ENCODE data around the gene INTS11.

Gene INTS11

DNA sequence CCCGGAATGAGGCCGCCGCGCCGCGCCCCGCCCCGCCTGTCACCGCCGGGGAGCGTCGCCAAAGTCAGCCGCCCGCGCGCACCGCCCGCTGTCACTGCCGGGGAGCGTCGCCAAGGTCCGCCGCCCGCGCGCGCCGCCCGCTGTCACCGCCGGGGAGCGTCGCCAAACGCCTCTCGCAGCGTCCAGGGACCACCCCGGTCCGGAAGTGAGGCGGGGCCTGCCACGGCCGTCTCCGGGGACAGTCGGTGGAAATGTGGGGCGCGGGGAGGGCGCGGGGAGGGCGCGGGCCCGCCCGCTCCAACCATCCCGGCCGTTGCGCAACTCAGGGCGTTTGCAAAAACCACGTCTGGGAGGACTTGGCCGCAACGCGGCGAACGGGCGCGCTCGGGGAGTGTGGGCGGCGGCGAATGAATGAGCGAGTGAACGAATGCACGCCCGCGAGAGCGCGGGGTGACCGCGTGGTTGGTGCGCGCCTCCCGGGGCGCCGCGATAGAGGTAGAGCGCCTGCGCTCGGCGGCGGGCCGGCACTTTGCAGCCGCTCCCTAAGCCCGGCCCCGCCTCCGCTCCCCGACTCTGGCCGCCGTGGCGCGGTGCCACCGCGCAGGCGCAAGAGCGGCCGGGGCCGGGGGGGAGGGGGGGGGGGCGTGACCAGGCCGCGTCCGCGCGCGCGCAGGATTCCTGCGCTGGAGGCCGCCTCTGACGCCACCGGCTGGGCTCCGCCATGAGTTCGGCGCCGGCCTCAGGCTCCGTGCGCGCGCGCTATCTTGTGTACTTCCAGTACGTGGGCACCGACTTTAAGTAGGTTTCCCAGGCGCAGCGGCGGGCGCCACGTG lies 16.3 kb downstream of the INTS11 start, which contains the start of the genes ACAP3 and PUSL1 (continued):
- TF ChIP-seq, protein P1, sequence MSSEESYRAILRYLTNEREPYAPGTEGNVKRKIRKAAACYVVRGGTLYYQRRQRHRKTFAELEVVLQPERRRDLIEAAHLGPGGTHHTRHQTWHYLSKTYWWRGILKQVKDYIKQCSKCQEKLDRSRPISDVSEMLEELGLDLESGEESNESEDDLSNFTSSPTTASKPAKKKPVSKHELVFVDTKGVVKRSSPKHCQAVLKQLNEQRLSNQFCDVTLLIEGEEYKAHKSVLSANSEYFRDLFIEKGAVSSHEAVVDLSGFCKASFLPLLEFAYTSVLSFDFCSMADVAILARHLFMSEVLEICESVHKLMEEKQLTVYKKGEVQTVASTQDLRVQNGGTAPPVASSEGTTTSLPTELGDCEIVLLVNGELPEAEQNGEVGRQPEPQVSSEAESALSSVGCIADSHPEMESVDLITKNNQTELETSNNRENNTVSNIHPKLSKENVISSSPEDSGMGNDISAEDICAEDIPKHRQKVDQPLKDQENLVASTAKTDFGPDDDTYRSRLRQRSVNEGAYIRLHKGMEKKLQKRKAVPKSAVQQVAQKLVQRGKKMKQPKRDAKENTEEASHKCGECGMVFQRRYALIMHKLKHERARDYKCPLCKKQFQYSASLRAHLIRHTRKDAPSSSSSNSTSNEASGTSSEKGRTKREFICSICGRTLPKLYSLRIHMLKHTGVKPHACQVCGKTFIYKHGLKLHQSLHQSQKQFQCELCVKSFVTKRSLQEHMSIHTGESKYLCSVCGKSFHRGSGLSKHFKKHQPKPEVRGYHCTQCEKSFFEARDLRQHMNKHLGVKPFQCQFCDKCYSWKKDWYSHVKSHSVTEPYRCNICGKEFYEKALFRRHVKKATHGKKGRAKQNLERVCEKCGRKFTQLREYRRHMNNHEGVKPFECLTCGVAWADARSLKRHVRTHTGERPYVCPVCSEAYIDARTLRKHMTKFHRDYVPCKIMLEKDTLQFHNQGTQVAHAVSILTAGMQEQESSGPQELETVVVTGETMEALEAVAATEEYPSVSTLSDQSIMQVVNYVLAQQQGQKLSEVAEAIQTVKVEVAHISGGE (tag by site-specific recombination; conservative IDR thresholded peaks at IDR 0.05; ENCODE audit: low read depth), result peak; percentile 61; the same call in 1 of the 2 replicates
- no peak; the same call in 1 of the 2 replicates for TF ChIP-seq WT1 (tag by site-specific recombination; IDR thresholded peaks at IDR 0.05)
- peak; percentile 76 for TF ChIP-seq SP3 (tag by site-specific recombination; IDR thresholded peaks at IDR 0.05)
- peak; percentile 78; the same call in 1 of the 2 replicates for TF ChIP-seq ZIC2 (tag by site-specific recombination; IDR thresholded peaks at IDR 0.05)
- TF ChIP-seq KLF8 (tag by site-specific recombination; IDR thresholded peaks at IDR 0.05), result peak; percentile 98
- TF ChIP-seq ZNF341 (tag by site-specific recombination; IDR thresholded peaks at IDR 0.05; ENCODE audit: low read depth), result 0 out of 2 replicates have a peak, but pooled peaks have one; percentile 23
- TF ChIP-seq, protein P2, sequence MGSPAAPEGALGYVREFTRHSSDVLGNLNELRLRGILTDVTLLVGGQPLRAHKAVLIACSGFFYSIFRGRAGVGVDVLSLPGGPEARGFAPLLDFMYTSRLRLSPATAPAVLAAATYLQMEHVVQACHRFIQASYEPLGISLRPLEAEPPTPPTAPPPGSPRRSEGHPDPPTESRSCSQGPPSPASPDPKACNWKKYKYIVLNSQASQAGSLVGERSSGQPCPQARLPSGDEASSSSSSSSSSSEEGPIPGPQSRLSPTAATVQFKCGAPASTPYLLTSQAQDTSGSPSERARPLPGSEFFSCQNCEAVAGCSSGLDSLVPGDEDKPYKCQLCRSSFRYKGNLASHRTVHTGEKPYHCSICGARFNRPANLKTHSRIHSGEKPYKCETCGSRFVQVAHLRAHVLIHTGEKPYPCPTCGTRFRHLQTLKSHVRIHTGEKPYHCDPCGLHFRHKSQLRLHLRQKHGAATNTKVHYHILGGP (tag by site-specific recombination; IDR thresholded peaks at IDR 0.05), result no peak
- TF ChIP-seq, protein P3, sequence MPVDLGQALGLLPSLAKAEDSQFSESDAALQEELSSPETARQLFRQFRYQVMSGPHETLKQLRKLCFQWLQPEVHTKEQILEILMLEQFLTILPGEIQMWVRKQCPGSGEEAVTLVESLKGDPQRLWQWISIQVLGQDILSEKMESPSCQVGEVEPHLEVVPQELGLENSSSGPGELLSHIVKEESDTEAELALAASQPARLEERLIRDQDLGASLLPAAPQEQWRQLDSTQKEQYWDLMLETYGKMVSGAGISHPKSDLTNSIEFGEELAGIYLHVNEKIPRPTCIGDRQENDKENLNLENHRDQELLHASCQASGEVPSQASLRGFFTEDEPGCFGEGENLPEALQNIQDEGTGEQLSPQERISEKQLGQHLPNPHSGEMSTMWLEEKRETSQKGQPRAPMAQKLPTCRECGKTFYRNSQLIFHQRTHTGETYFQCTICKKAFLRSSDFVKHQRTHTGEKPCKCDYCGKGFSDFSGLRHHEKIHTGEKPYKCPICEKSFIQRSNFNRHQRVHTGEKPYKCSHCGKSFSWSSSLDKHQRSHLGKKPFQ (tag by site-specific recombination; IDR thresholded peaks at IDR 0.05), result no peak
- peak; percentile 94 for TF ChIP-seq KLF1 (tag by site-specific recombination; IDR thresholded peaks at IDR 0.05)
- TF ChIP-seq SETDB1 (IDR thresholded peaks at IDR 0.05; ENCODE audit: insufficient read length, low read length), result no peak
- 0 out of 2 replicates have a peak, but pooled peaks have one; percentile 16 for TF ChIP-seq ZNF10 (tag by site-specific recombination; IDR thresholded peaks at IDR 0.05)
- TF ChIP-seq GLIS2 (tag by site-specific recombination; IDR thresholded peaks at IDR 0.05), result peak; percentile 98
- peak; percentile 82; the same call in 1 of the 2 replicates for TF ChIP-seq ZSCAN16 (tag by site-specific recombination; IDR thresholded peaks at IDR 0.05)
- TF ChIP-seq, protein P4, sequence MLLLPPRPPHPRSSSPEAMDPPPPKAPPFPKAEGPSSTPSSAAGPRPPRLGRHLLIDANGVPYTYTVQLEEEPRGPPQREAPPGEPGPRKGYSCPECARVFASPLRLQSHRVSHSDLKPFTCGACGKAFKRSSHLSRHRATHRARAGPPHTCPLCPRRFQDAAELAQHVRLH (tag by site-specific recombination; IDR thresholded peaks at IDR 0.05), result peak; percentile 67; the same call in 1 of the 2 replicates
- peak; percentile 96 for TF ChIP-seq ZNF423 (tag by site-specific recombination; IDR thresholded peaks at IDR 0.05)

DNA sequence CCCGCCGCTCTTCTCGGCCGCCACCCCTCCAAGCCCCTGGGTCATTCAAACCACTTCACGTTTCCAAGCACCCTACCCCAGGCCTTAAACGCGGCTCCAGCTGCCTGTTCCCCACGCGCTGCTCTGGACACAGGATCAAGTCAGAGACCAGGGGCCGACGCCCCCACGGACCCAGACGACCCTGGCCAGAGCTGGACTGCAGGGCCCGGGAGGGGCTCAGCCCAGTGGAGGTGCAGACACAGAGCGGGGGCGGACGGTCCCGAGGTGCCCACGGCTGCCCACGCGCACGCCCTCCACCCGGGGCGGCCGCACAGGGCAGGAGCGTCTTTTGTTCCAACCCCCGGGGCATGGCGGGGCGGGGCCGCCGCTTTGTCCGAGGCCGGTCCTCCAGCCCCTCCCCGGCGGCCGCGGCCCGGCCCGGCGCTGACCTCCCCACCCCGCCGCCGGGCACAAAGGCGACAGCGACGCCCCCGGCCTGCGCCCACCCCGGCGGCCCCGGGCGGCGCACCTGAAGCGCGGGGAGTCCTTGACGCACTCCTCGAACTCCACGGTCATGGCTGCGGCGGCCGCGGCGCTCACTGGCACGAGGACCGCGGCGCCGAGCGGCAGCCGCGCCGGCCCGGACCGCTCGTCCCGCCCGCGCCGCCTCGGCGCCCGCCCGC lies 17.1 kb downstream of the INTS11 start:
- Histone ChIP-seq H3K36me3 (ENCODE audit: control insufficient read depth in 2 of 2, insufficient read depth in 1 of 2, low read length in 2 of 2) (peaks cover 0 to 40% of the 10 kb centered on the region in 2 experiments; a peak in 1 of 3 replicates), H3K9me3 (ENCODE audit: control insufficient read depth, insufficient read depth, low read depth, low read length) (no peaks in the 10 kb centered on the region), H3K27ac (ENCODE audit: extremely low read depth, low read depth, low read length) (peak overlapping the region; percentile 75; the same call in 1 of the 2 replicates), H3K4me1 (ENCODE audit: control insufficient read depth, insufficient read depth, low read length) (peaks cover 20% of the 10 kb centered on the region), H3K4me3 (ENCODE audit: low read depth, low read length) (peak overlapping the region; percentile 63)
- ChIA-PET CTCF (no interaction called here), POLR2A (interaction anchor here (1.3 kb wide), 1 partner anchor 11 kb away, joined by 4 read pairs; no protein-coding TSS in a partner anchor)
- TF ChIP-seq, protein P5, sequence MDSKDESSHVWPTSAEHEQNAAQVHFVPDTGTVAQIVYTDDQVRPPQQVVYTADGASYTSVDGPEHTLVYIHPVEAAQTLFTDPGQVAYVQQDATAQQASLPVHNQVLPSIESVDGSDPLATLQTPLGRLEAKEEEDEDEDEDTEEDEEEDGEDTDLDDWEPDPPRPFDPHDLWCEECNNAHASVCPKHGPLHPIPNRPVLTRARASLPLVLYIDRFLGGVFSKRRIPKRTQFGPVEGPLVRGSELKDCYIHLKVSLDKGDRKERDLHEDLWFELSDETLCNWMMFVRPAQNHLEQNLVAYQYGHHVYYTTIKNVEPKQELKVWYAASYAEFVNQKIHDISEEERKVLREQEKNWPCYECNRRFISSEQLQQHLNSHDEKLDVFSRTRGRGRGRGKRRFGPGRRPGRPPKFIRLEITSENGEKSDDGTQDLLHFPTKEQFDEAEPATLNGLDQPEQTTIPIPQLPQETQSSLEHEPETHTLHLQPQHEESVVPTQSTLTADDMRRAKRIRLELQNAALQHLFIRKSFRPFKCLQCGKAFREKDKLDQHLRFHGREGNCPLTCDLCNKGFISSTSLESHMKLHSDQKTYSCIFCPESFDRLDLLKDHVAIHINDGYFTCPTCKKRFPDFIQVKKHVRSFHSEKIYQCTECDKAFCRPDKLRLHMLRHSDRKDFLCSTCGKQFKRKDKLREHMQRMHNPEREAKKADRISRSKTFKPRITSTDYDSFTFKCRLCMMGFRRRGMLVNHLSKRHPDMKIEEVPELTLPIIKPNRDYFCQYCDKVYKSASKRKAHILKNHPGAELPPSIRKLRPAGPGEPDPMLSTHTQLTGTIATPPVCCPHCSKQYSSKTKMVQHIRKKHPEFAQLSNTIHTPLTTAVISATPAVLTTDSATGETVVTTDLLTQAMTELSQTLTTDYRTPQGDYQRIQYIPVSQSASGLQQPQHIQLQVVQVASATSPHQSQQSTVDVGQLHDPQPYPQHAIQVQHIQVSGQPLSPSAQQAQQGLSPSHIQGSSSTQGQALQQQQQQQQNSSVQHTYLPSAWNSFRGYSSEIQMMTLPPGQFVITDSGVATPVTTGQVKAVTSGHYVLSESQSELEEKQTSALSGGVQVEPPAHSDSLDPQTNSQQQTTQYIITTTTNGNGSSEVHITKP (tag by site-specific recombination; IDR thresholded peaks at IDR 0.05), result no peak
- TF ChIP-seq ZNF664 (tag by site-specific recombination; IDR thresholded peaks at IDR 0.05) (no peak), MYNN (tag by site-specific recombination; IDR thresholded peaks at IDR 0.05; ENCODE audit: borderline replicate concordance) (no peak), ZNF792 (tag by site-specific recombination; IDR thresholded peaks at IDR 0.05) (no peak), KLF8 (tag by site-specific recombination; IDR thresholded peaks at IDR 0.05) (peak; percentile 45; the same call in 1 of the 2 replicates), ZNF501 (tag by site-specific recombination; IDR thresholded peaks at IDR 0.05) (no peak), ZNF302 (tag by site-specific recombination; IDR thresholded peaks at IDR 0.05; ENCODE audit: low read depth) (no peak)
- TF ChIP-seq, protein P6, sequence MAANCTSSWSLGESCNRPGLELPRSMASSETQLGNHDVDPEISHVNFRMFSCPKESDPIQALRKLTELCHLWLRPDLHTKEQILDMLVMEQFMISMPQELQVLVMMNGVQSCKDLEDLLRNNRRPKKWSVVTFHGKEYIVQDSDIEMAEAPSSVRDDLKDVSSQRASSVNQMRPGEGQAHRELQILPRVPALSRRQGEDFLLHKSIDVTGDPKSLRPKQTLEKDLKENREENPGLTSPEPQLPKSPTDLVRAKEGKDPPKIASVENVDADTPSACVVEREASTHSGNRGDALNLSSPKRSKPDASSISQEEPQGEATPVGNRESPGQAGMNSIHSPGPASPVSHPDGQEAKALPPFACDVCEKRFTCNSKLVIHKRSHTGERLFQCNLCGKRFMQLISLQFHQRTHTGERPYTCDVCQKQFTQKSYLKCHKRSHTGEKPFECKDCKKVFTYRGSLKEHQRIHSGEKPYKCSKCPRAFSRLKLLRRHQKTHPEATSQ (tag by site-specific recombination; IDR thresholded peaks at IDR 0.05), result no peak

All from HEK293 (cell line).